K562 (cell line): ENCODE measurements around the gene TTC9C. TPM values are rescaled to one million over a fixed set of nuclear protein-coding genes. Genes with fewer than 3 reads are reported as not detected.

Source experiments
- ARHGAP35 ChIP-seq: fragments of 450-650 bp; IDR thresholded peaks from 2 replicates; pipeline ENCODE4 v1.6.1; 2018; ENCODE audit not compliant: partially characterized antibody
- ARNT ChIP-seq, 2 experiments: fragments of 450-650 bp; IDR thresholded peaks; 2 replicates each; pipeline ENCODE4 v1.6.1; 2016; ENCODE audit warnings: mild to moderate bottlenecking in 1 of 2
- CCNT2 ChIP-seq: IDR thresholded peaks from 2 replicates; pipeline ENCODE4 v1.6.1; 2011; ENCODE audit warnings: borderline replicate concordance, low read depth, mild to moderate bottlenecking, moderate library complexity, mixed read lengths, low read length; ENCODE audit not compliant: insufficient read length; ENCODE audit errors: extremely low read depth
- CREB3 ChIP-seq: fragments of 450-650 bp; conservative IDR thresholded peaks from 2 replicates; pipeline ENCODE4 v1.6.1; 2016; ENCODE audit warnings: missing genetic modification characterization, low read depth, mild to moderate bottlenecking, missing compliant biosample characterization, moderate library complexity
- CREM ChIP-seq: IDR thresholded peaks from 2 replicates; pipeline ENCODE4 v1.6.1; 2014; ENCODE audit warnings: antibody characterized with exemption, low read depth
- FOXJ2 ChIP-seq: fragments of 200-800 bp; sonication (Bioruptor generic); IDR thresholded peaks from 2 replicates; pipeline ENCODE4 v1.6.1; 2016; ENCODE audit warnings: missing genetic modification characterization, missing compliant biosample characterization
- KDM4B ChIP-seq, 2 experiments: fragments of 450-650 bp in 1 of 2; sonication (generic) in 1 of 2; IDR thresholded peaks; 2 replicates each; pipeline ENCODE4 v1.6.1; 2016 to 2017; ENCODE audit warnings: borderline replicate concordance in 2 of 2, antibody characterized with exemption in 1 of 2, low read depth in 1 of 2, mild to moderate bottlenecking in 1 of 2
- KLF16 ChIP-seq: IDR thresholded peaks from 2 replicates; pipeline ENCODE4 v1.6.1; 2016; ENCODE audit warnings: antibody characterized with exemption
- PRPF4 ChIP-seq: fragments of 200-400 bp; formaldehyde crosslinking; IDR thresholded peaks from one replicate; pipeline ENCODE4 v1.6.1; 2017; ENCODE audit warnings: low read length, low read depth, mild to moderate bottlenecking; ENCODE audit not compliant: insufficient read depth, poor library complexity, severe bottlenecking
- SMAD4 ChIP-seq: fragments of 250-450 bp; sonication (Bioruptor Pico); conservative IDR thresholded peaks from 2 replicates; pipeline ENCODE4 v1.8.0; 2021; ENCODE audit warnings: inconsistent platforms, mild to moderate bottlenecking, moderate library complexity
- SRF ChIP-seq, 2 experiments: fragments of 250-450, 450-650 bp in 1 of 2; sonication (Bioruptor Pico) in 1 of 2; sonication (generic) in 1 of 2; formaldehyde crosslinking; IDR thresholded peaks; 2 replicates each; pipeline versions ENCODE4 v1.5.0 to v1.5.1; 2020 to 2022; ENCODE audit warnings: mild to moderate bottlenecking in 1 of 2, missing genetic modification reagents in 1 of 2
- SRSF9 ChIP-seq: fragments of 200-400 bp; formaldehyde crosslinking; IDR thresholded peaks from 2 replicates; pipeline ENCODE4 v1.6.1; 2017; ENCODE audit warnings: low read depth, low read length, borderline replicate concordance
- TCF7L2 ChIP-seq: fragments of 150-350 bp; IDR thresholded peaks from 2 replicates; pipeline ENCODE4 v1.6.1; 2016; ENCODE audit warnings: low read depth, mild to moderate bottlenecking, low read length, moderate library complexity
- ZNF436 ChIP-seq: fragments of 250-450, 450-650 bp; sonication (Bioruptor Pico); formaldehyde crosslinking; IDR thresholded peaks from 2 replicates; pipeline ENCODE4 v1.7.0; 2020; ENCODE audit warnings: mild to moderate bottlenecking
- ZNF583 ChIP-seq: fragments of 250-450 bp; sonication (Bioruptor Pico); IDR thresholded peaks from 2 replicates; pipeline ENCODE4 v1.4.0; 2020
- ZNF764 ChIP-seq: fragments of 250-450 bp; sonication (Bioruptor Pico); IDR thresholded peaks from 2 replicates; pipeline ENCODE4 v1.4.0; 2020; ENCODE audit warnings: low read depth, mild to moderate bottlenecking, moderate library complexity
- ZNF766 ChIP-seq: fragments of 200-800 bp; sonication (Bioruptor generic); conservative IDR thresholded peaks from 2 replicates; pipeline ENCODE4 v1.6.1; 2016; ENCODE audit warnings: missing genetic modification characterization, missing compliant biosample characterization
- polyA plus RNA-seq, 8 experiments: library from polyadenylated mRNA; depleted of rRNA in 4 of 8; stranded (reverse) in 5 of 8; unstranded in 3 of 8; fragments of >200 nt; fragmentation: Nextera tagmentation in 2 of 8; fragmentation: Illumina TruSeq in 1 of 8; extraction: Ambion mirVana in 2 of 8; extraction: Trizol in 1 of 8; gene quantifications; 2 replicates each; pipeline versions ENCODE4 v1.2.1 to v1.2.3, GENCODE V29; 2011 to 2014; ENCODE audit warnings: inconsistent platforms in 1 of 8, missing spikeins in 1 of 8
- total RNA-seq, 7 experiments: library from RNA; depleted of rRNA in 6 of 7; stranded (reverse); fragments of >200 nt in 6 of 7; fragmentation: Illumina TruSeq in 2 of 7; extraction: Trizol in 2 of 7; gene quantifications; 2 replicates each; pipeline versions ENCODE4 v1.2.1 to v1.2.3, GENCODE V29; 2011 to 2021; ENCODE audit warnings: low replicate concordance in 1 of 7
- TF ChIP-seq, protein P1 (sequence below): fragments of 250-450 bp; sonication (Bioruptor Pico); IDR thresholded peaks from 2 replicates; pipeline ENCODE4 v1.6.1; 2021; ENCODE audit warnings: mild to moderate bottlenecking
- TF ChIP-seq, protein P2 (sequence below): fragments of 450-650 bp; IDR thresholded peaks from one replicate; pipeline ENCODE4 v1.6.1; 2018; ENCODE audit warnings: mild to moderate bottlenecking, moderate library complexity; ENCODE audit not compliant: partially characterized antibody
- TF ChIP-seq, protein P3 (sequence below), 2 experiments: fragments of 150-350 bp in 1 of 2; IDR thresholded peaks; 2 replicates each; pipeline ENCODE4 v1.6.1; 2012 to 2016; ENCODE audit warnings: low read depth in 2 of 2, low read length in 2 of 2, mild to moderate bottlenecking in 1 of 2, moderate library complexity in 1 of 2

The TTC9C gene
- total and polyA plus RNA-seq, 9 of the 15 experiments (the other 6 are each of a cell fraction or from before 2014, with no cell fraction given) = 32.8 to 59.0 (median 37.1) TPM

GRCh38 chr11:62709247-62710000, 18.9 kb upstream of the TTC9C start (continued):
- no peak for TF ChIP-seq ARNT (IDR thresholded peaks at IDR 0.05)
- TF ChIP-seq, protein P1, sequence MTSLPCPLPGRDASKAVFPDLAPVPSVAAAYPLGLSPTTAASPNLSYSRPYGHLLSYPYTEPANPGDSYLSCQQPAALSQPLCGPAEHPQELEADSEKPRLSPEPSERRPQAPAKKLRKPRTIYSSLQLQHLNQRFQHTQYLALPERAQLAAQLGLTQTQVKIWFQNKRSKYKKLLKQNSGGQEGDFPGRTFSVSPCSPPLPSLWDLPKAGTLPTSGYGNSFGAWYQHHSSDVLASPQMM = no peak
- TF ChIP-seq PRPF4 = peak; percentile 29
- TF ChIP-seq ZNF764 (CRISPR knock-in tag) = no peak
- no peak for TF ChIP-seq CREM
- TF ChIP-seq SRSF9 = no peak
- TF ChIP-seq, protein P2, sequence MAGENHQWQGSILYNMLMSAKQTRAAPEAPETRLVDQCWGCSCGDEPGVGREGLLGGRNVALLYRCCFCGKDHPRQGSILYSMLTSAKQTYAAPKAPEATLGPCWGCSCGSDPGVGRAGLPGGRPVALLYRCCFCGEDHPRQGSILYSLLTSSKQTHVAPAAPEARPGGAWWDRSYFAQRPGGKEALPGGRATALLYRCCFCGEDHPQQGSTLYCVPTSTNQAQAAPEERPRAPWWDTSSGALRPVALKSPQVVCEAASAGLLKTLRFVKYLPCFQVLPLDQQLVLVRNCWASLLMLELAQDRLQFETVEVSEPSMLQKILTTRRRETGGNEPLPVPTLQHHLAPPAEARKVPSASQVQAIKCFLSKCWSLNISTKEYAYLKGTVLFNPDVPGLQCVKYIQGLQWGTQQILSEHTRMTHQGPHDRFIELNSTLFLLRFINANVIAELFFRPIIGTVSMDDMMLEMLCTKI = no peak
- TF ChIP-seq, protein P3, sequence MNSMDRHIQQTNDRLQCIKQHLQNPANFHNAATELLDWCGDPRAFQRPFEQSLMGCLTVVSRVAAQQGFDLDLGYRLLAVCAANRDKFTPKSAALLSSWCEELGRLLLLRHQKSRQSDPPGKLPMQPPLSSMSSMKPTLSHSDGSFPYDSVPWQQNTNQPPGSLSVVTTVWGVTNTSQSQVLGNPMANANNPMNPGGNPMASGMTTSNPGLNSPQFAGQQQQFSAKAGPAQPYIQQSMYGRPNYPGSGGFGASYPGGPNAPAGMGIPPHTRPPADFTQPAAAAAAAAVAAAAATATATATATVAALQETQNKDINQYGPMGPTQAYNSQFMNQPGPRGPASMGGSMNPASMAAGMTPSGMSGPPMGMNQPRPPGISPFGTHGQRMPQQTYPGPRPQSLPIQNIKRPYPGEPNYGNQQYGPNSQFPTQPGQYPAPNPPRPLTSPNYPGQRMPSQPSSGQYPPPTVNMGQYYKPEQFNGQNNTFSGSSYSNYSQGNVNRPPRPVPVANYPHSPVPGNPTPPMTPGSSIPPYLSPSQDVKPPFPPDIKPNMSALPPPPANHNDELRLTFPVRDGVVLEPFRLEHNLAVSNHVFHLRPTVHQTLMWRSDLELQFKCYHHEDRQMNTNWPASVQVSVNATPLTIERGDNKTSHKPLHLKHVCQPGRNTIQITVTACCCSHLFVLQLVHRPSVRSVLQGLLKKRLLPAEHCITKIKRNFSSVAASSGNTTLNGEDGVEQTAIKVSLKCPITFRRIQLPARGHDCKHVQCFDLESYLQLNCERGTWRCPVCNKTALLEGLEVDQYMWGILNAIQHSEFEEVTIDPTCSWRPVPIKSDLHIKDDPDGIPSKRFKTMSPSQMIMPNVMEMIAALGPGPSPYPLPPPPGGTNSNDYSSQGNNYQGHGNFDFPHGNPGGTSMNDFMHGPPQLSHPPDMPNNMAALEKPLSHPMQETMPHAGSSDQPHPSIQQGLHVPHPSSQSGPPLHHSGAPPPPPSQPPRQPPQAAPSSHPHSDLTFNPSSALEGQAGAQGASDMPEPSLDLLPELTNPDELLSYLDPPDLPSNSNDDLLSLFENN (IDR thresholded peaks at IDR 0.05; ENCODE audit: low read depth in 2 of 2, low read length in 2 of 2) = no peak
- no peak for TF ChIP-seq KDM4B (IDR thresholded peaks at IDR 0.05; ENCODE audit: borderline replicate concordance in 2 of 2, low read depth in 1 of 2)
- TF ChIP-seq ZNF436 (CRISPR knock-in tag) = no peak
- no peak for TF ChIP-seq ZNF583 (CRISPR knock-in tag)
- TF ChIP-seq TCF7L2 = peak; percentile 77
- no peak for TF ChIP-seq CREB3 (tag)
- TF ChIP-seq ARHGAP35 = no peak
- TF ChIP-seq ZNF766 (CRISPR knock-in tag) = 0 out of 2 replicates have a peak, but pooled peaks have one; percentile 10
- TF ChIP-seq SMAD4 = no peak
- no peak for TF ChIP-seq SRF (CRISPR knock-in tag; IDR thresholded peaks at IDR 0.05)
- TF ChIP-seq KLF16 = no peak
- TF ChIP-seq CCNT2 = no peak
- no peak for TF ChIP-seq FOXJ2 (tag)
